Breast epithelium (tissue), 4 donors: ENCODE measurements around the gene PCDHGB5. TPM values are rescaled to one million over a fixed set of nuclear protein-coding genes. Genes with fewer than 3 reads are reported as not detected.
A peak's percentile ranks its signal among the peaks of the same experiment; 100 is the strongest.
"Not testable (repeated sequence)": the region's sequence is repeated elsewhere in the genome, so short reads cannot be mapped to it uniquely, and the experiment has no call there.

Source experiments
- DNase-seq, 2 donors: peaks; one replicate each; pipeline ENCODE4 v3.0.0-alpha.2; 2019; ENCODE audit warnings: low spot score in 2 of 2
- H3K27ac ChIP-seq, 2 donors: fragments of 200-600 bp; sonication (generic) in 1 of 2; one replicate each; pipeline ENCODE4 v1.5.1; 2016 to 2019; ENCODE audit warnings: mild to moderate bottlenecking in 1 of 2
- H3K27me3 ChIP-seq, 2 donors: fragments of 200-600 bp; sonication (generic) in 1 of 2; one replicate each; pipeline versions ENCODE4 v1.5.1 to v1.6.0; 2017 to 2019; ENCODE audit warnings: control low read depth in 1 of 2, mild to moderate bottlenecking in 1 of 2
- H3K36me3 ChIP-seq: fragments of 200-600 bp; one replicate; pipeline ENCODE4 v1.5.1; 2019
- H3K4me1 ChIP-seq, 2 donors: fragments of 200-600 bp; sonication (generic); one replicate each; pipeline ENCODE4 v1.5.1; 2016 to 2019; ENCODE audit warnings: control low read depth in 1 of 2
- H3K4me3 ChIP-seq, 3 donors: fragments of 200-600 bp; sonication (generic); 1 replicate in 2 of 3; 2 replicates in 1 of 3; pipeline ENCODE4 v1.5.1; 2016 to 2019; ENCODE audit warnings: mild to moderate bottlenecking in 3 of 3, moderate library complexity in 2 of 3
- H3K9me3 ChIP-seq, 2 donors: fragments of 200-600 bp; sonication (generic) in 1 of 2; one replicate each; pipeline ENCODE4 v1.5.1; 2016 to 2019; ENCODE audit warnings: control low read depth in 1 of 2
- CTCF ChIP-seq, 3 donors: fragments of 450-650 bp; IDR thresholded peaks; one replicate each; pipeline ENCODE4 v1.5.1; 2016 to 2017; ENCODE audit warnings: antibody characterized with exemption in 3 of 3, mild to moderate bottlenecking in 3 of 3, moderate library complexity in 3 of 3
- POLR2A ChIP-seq: fragments of 450-650 bp; IDR thresholded peaks from one replicate; pipeline ENCODE4 v1.6.1; 2016; ENCODE audit warnings: antibody characterized with exemption, mild to moderate bottlenecking, moderate library complexity
- POLR2AphosphoS5 ChIP-seq, 3 donors: sonication (generic); formaldehyde crosslinking; IDR thresholded peaks; one replicate each; pipeline ENCODE4 v1.6.1; 2017; ENCODE audit warnings: antibody characterized with exemption in 3 of 3
- intact Hi-C: fragments of 100-400 bp; cut with DNase I; formaldehyde crosslinking; loops from one replicate; pipeline ENCODE4 v1.15.1; 2023; ENCODE audit warnings: low total_unique reads
- total RNA-seq, 3 donors: library from RNA; depleted of rRNA; stranded (reverse); fragments of >200 nt; gene quantifications; one replicate each; pipeline ENCODE4 v1.1.0, GENCODE V29; 2016

The PCDHGB5 gene
- total RNA-seq, 3 donors from 2014 or later = 7.5 to 20.6 (median 19.8) TPM

DNA sequence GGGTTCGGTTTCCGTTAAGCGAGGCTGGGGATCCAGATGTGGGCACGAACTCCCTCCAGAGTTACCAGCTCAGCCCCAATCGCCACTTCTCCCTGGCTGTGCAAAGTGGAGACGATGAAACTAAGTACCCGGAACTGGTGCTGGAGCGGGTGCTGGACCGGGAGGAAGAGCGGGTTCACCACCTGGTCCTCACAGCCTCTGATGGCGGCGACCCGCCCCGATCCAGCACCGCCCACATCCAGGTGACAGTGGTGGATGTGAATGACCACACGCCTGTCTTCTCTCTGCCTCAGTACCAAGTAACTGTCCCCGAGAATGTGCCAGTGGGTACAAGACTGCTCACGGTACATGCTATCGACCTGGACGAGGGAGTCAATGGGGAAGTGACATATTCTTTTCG is 14.4 kb upstream of the PCDHGB5 start:
- TF ChIP-seq POLR2AphosphoS5 (IDR thresholded peaks at IDR 0.05) = no peak
- no peak for TF ChIP-seq POLR2A
- TF ChIP-seq CTCF (IDR thresholded peaks at IDR 0.05) = no peak
- H3K9me3 ChIP-seq = peaks cover 67 to 93% of the 10 kb centered on the region in 2 donors
- no peak overlapping the region for H3K27ac ChIP-seq
- intact Hi-C loops = no loop called here
- H3K27me3 ChIP-seq = no peaks in the 10 kb centered on the region
- H3K36me3 ChIP-seq = no peaks in the 10 kb centered on the region
- peak overlapping the region in 1 of 3 donors; percentile 48 for H3K4me3 ChIP-seq
- DNase-seq = no peak
- H3K4me1 ChIP-seq = no peaks in the 10 kb centered on the region

GRCh38 chr5:141384471-141385267 is 13.1 kb upstream of the PCDHGB5 start:
- TF ChIP-seq POLR2AphosphoS5 (IDR thresholded peaks at IDR 0.05) (no peak), POLR2A (no peak), CTCF (IDR thresholded peaks at IDR 0.05) (no peak)
- no peaks in the 10 kb centered on the region for H3K4me1 ChIP-seq
- intact Hi-C loops = no loop called here
- H3K9me3 ChIP-seq = peaks cover 79 to 93% of the 10 kb centered on the region in 2 donors
- no peak overlapping the region for H3K27ac ChIP-seq
- no peak overlapping the region for H3K4me3 ChIP-seq
- no peaks in the 10 kb centered on the region for H3K36me3 ChIP-seq
- DNase-seq = no peak
- H3K27me3 ChIP-seq = no peaks in the 10 kb centered on the region

- H3K27ac ChIP-seq, intact Hi-C loops, H3K36me3 ChIP-seq, DNase-seq, H3K4me1 ChIP-seq, H3K27me3 ChIP-seq: not testable (repeated sequence)
- H3K4me3 ChIP-seq = peak within 1 kb of the TSS in 1 of 3 donors; percentile 37
- H3K9me3 ChIP-seq = peaks cover 80 to 95% of the 10 kb centered on the region in 2 donors
Measured at GRCh38 chr5:141387557-141388311, 10.0 kb upstream of the PCDHGB5 start, which contains the start of gene PCDHGB4. TSS of gene PCDHGB4 (plus strand) at chr5:141387698. CDS start at chr5:141387885, 187 bp downstream.

GRCh38 chr5:141388661-141389060 is 9.1 kb upstream of the PCDHGB5 start:
- Histone ChIP-seq H3K27me3 (no peaks in the 10 kb centered on the region), H3K4me1 (no peaks in the 10 kb centered on the region), H3K36me3 (no peaks in the 10 kb centered on the region), H3K4me3 (peak overlapping the region in 1 of 3 donors; percentile 20), H3K9me3 (peaks cover 80 to 95% of the 10 kb centered on the region in 2 donors), H3K27ac (no peak overlapping the region)
- intact Hi-C loops = no loop called here
- DNase-seq = no peak
- TF ChIP-seq POLR2A (no peak), POLR2AphosphoS5 (IDR thresholded peaks at IDR 0.05) (no peak), CTCF (IDR thresholded peaks at IDR 0.05) (no peak)

DNA sequence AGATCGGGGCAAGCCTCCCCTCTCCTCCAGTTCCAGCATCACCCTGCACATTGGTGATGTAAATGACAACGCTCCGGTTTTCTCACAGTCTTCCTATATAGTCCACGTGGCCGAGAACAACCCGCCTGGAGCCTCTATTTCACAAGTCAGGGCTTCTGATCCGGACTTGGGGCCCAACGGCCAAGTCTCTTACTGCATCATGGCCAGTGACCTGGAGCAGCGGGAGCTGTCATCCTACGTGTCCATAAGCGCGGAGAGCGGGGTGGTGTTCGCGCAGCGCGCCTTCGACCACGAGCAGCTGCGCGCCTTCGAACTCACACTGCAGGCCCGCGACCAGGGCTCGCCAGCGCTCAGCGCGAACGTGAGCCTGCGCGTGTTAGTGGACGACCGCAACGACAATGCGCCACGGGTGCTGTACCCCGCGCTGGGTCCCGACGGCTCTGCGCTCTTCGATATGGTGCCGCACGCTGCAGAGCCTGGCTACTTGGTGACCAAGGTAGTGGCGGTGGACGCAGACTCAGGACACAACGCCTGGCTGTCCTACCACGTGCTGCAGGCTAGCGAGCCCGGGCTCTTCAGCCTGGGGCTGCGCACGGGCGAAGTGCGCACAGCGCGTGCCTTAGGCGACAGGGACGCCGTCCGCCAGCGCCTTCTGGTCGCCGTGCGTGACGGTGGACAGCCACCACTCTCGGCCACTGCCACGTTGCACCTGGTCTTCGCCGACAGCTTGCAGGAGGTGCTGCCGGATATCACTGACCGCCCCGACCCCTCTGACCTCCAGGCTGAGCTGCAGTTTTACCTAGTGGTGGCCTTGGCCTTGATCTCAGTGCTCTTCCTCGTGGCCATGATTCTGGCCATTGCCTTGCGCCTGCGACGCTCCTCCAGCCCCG is 8.3 kb upstream of the PCDHGB5 start:
- intact Hi-C loops = no loop called here
- Histone ChIP-seq H3K27ac (no peak overlapping the region), H3K4me3 (peak overlapping the region in 1 of 3 donors; percentile 20), H3K27me3 (no peaks in the 10 kb centered on the region), H3K9me3 (peaks cover 80 to 95% of the 10 kb centered on the region in 2 donors), H3K4me1 (no peaks in the 10 kb centered on the region), H3K36me3 (no peaks in the 10 kb centered on the region)
- DNase-seq = no peak
- TF ChIP-seq CTCF (IDR thresholded peaks at IDR 0.05) (no peak), POLR2A (no peak), POLR2AphosphoS5 (IDR thresholded peaks at IDR 0.05) (no peak)
